HFF-Myc (cell line): Measurements from ENCODE around the gene KRT26.
A peak's percentile ranks its signal among the peaks of the same experiment; 100 is the strongest.

Source experiments
- DNase-seq: peaks from one replicate; pipeline ENCODE4 v3.0.0-alpha.2; 2011; ENCODE audit warnings: low read depth; ENCODE audit errors: extremely low read depth
- H3K4me3 ChIP-seq: replicated peaks from 2 replicates; pipeline ENCODE4 v1.5.1; 2011; ENCODE audit warnings: low read depth, mild to moderate bottlenecking, control low read depth, low read length
- TF ChIP-seq, protein P1 (sequence below): IDR thresholded peaks from 2 replicates; pipeline ENCODE4 v1.5.1; 2012; ENCODE audit warnings: mild to moderate bottlenecking, low read depth, low read length, control low read depth; ENCODE audit errors: missing control alignments

Gene KRT26

DNA sequence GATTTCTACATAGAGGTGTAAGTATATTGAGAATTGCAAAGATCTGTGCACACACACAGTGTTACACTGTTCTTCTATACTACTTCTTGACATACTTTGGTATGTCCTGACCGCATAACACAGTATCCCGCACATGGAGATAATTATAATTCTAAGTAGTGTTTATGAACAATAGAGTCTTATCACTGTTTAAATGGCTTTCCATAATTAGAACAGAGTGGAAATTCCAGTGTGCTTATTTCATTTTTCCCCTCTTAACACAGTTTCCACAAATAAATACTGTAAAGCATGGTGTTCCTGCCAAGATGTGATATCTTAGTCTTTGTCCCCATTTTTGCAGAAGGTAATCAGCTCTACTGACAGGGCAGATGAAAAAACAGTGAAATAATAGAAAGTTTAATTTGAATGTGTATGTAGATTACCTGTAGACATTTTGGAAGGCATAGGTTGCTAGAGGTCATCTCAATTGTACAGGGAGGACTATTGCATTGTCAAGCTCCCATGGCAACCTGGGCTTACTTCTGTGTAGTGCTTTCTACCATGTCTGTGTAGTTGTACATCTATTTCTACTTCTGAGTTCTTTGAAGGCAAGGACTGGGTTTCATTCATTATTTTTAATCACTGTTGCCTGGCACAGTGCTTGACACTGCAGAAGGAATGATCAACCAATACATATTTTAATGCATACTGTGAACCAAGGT, 37.9 kb upstream of the KRT26 start:
- no peak overlapping the region for H3K4me3 ChIP-seq
- no peak for DNase-seq
- TF ChIP-seq, protein P1, sequence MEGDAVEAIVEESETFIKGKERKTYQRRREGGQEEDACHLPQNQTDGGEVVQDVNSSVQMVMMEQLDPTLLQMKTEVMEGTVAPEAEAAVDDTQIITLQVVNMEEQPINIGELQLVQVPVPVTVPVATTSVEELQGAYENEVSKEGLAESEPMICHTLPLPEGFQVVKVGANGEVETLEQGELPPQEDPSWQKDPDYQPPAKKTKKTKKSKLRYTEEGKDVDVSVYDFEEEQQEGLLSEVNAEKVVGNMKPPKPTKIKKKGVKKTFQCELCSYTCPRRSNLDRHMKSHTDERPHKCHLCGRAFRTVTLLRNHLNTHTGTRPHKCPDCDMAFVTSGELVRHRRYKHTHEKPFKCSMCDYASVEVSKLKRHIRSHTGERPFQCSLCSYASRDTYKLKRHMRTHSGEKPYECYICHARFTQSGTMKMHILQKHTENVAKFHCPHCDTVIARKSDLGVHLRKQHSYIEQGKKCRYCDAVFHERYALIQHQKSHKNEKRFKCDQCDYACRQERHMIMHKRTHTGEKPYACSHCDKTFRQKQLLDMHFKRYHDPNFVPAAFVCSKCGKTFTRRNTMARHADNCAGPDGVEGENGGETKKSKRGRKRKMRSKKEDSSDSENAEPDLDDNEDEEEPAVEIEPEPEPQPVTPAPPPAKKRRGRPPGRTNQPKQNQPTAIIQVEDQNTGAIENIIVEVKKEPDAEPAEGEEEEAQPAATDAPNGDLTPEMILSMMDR: no peak

DNA sequence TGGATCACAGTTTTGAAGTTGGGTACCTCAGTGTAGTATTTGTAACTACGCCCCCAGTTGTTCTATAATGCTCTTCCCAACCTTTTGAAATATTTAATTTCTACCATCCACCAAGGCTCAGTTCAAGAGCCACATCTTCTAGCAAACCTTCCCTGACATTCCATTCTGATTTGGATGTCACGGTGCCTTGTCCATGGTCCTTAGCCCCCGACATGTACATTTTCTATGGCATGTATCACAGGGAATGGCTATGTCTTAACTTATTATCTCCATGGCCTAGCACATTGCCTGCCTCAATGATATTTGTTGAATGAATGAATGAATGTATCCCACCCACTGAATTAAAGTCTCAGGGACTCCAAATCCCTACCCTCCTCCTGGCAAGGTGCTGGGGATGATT, 34.1 kb upstream of the KRT26 start:
- TF ChIP-seq, protein P1: no peak
- DNase-seq: no peak

DNA sequence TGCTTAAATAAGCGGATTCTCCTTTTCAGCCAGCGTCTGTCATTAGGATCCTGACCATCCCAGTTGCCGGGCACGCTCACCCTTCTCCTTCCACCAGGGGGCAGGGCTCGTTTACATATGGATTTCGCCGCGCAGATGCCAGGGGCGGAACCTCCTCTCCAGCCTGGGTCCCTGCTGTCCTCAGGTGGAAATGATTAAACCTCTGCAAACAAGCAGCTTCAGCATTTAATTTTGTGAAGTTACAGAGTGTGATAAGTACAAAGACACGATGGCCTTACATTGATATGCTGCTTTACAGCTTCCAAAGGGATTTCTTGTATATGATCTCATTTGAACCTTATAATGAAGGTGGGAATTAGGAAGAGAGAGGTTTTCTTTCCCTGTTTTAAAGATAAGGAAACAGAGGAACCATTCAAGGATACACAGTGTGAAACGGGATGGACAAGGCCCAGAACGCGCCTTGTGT, 31.6 kb upstream of the KRT26 start:
- TF ChIP-seq, protein P1: peak; percentile 94
- peak; percentile 63 for DNase-seq

More for the DNA sequence above, 34.1 kb upstream of the KRT26 start:
- H3K4me3 ChIP-seq: no peak overlapping the region

DNA sequence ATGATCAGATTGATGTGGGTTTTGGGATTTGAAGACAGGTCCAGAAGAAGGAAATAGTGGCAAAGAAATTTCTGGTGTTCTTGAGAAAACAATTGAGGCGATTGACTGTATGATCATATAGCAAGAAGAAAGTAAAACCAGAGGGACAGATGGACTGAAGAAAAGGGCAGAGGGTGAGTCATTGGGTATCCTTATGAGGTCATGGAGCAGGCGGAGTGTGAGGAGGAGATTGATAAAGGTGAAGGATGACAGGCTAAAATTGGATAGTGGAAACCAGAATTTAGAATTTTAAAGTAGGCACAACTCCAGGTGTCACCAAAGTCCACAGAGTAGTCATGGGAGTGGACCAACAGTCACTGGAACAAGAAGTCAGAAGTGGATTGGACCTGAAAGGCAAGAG, 29.2 kb upstream of the KRT26 start:
- H3K4me3 ChIP-seq: no peak overlapping the region
- no peak for DNase-seq
- TF ChIP-seq, protein P1: no peak

More for the DNA sequence above, 31.6 kb upstream of the KRT26 start:
- H3K4me3 ChIP-seq: no peak overlapping the region

DNA sequence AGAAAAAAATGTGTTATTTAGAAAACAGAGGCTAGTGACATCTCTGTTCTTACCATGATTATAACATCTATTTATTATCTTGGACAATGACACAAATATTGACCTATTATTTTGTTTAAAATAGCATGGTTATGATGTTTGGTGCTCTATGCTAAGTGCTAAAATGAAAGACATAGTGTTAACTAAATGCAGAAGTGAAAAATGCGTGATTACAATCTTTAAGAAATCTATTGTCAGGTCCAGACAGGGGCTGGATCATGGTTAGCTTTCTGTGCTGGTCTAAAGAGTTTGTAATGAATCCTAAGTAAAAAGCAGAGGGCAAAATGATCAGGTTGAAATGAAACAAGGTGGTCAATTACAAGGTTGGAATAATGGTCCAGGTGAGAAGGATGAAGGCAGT, 28.4 kb upstream of the KRT26 start:
- H3K4me3 ChIP-seq: no peak overlapping the region
- TF ChIP-seq, protein P1: no peak
- DNase-seq: no peak

DNA sequence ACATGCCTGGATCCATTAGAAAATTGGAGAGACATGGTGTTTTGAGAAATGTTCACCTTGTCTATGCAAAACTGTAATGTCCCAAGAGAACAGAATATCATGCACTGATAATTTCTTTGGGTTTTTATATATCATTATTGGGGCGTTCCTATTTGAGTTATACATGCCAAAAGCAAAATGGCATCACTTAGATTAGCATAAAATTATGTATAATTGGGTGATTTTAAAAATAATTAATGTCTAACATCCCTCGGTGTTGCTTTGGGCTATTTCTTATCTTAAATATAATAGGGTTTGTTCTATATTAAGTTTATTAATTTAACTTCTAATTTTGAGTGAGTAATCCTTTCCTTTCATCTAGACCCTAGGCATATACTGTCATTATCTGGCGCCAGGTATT, 27.9 kb upstream of the KRT26 start, which contains the start of gene KRT28:
TSS of gene KRT28 (minus strand) at position 101 of the 400 bp plus-strand sequence. CDS start at position 35, 66 bp downstream.
- TF ChIP-seq, protein P1: no peak
- no peak within 1 kb of the TSS for H3K4me3 ChIP-seq
- DNase-seq: no peak
